T47D (cell line): ENCODE results near the gene GPR26.

Experiments used
- DNase-seq, 2 experiments: peaks; one replicate each; pipeline versions ENCODE4 v3.0.0 to v3.0.0-alpha.2; 2011 to 2012; ENCODE audit warnings: low read depth in 1 of 2, low spot score in 1 of 2
- JUND ChIP-seq: IDR thresholded peaks from 2 replicates; pipeline ENCODE4 v1.6.1; 2012; ENCODE audit warnings: low read depth
- in situ Hi-C: cut with HindIII; loops from 2 replicates; pipeline ENCODE4 v1.10.0; 2016; ENCODE audit warnings: low sequenced_read_pairs, low pct_unique_long_range_greater_than_20kb

Gene GPR26

GRCh38 chr10:123689880-123690279 is 23.7 kb downstream of the GPR26 start:
- in situ Hi-C loops, result no loop called here
- no peak for TF ChIP-seq JUND
- no peak for DNase-seq

DNA sequence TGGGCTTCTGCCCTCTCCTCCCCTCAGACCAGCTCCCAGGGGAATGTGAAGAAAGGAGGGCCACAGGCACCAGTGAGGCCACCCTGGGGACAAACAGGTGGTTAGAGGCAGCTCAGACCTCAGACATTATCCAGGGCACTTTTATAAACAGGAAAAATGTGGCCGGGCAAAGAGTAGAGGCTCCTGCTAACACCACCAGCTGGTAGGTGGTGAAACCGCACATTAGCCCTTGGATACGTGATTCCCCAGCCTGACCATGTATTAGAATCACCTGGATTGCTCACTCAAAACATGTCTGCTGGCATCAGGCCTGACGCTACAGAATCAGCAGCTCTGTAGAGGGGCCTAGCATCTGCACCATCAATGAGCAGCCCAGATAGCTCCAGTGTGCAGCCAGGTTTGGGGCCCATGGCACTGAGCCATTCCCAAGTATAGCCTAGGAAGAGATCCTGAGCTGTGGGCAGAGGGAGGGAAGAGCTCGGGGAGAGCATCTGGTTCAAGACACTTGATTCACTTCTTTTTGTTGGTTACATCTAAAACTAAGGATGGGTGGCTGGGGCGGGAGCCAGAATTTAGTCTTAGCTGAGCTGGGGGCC is 37.1 kb downstream of the GPR26 start:
- peak in 1 of 2 experiments; percentile 23 for DNase-seq
- TF ChIP-seq JUND, result no peak
- in situ Hi-C loops, result no loop called here

GRCh38 chr10:123704076-123704475 is 37.9 kb downstream of the GPR26 start:
- no peak for TF ChIP-seq JUND
- in situ Hi-C loops, result no loop called here
- no peak for DNase-seq

- TF ChIP-seq JUND, result no peak
- in situ Hi-C loops, result no loop called here
- no peak for DNase-seq
Measured at GRCh38 chr10:123704812-123705211, 38.7 kb downstream of the GPR26 start.

- DNase-seq, result no peak
- in situ Hi-C loops, result no loop called here
- no peak for TF ChIP-seq JUND
Measured at GRCh38 chr10:123706236-123706635, 40.1 kb downstream of the GPR26 start.

DNA sequence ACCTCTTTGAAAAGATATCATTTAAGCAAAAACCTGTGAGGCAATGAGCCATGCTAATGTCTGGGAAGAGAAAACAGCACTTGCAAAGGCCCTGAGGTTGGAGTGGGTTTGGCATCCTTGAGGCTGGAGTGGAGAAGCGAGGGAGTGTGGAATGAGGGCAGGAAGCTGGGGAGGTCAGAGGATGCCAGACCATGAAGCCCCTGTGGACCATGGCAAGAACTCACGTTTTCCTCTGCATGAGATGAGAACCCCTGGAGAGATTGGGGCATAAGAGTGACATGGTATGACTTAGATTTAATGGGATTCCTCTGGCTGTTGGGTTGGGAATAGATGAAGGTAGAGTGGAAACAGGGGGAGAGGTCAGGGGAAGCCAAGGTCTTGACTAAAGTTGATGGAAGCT is 49.4 kb downstream of the GPR26 start:
- DNase-seq, result no peak
- TF ChIP-seq JUND, result no peak
- in situ Hi-C loops, result no loop called here

DNA sequence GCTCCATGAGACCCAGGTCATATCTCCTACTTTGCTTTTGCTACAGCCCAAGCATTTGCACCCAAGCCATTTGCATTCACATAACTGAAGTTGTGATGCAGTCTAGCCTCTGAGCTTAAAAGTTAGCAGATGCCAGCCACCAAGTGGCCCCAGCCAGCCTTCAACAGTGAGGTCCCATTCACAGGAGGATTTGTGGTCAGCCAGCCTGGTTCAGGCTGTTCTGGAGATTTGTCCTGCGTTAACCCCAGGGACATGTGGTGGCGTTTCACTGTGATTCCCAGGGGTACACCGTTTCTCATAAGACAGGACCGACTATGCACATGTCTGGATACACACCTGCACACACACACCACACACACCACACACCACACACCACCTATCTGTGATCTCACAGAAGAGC is 51.2 kb downstream of the GPR26 start:
- in situ Hi-C loops, result no loop called here
- no peak for TF ChIP-seq JUND
- DNase-seq, result no peak

DNA sequence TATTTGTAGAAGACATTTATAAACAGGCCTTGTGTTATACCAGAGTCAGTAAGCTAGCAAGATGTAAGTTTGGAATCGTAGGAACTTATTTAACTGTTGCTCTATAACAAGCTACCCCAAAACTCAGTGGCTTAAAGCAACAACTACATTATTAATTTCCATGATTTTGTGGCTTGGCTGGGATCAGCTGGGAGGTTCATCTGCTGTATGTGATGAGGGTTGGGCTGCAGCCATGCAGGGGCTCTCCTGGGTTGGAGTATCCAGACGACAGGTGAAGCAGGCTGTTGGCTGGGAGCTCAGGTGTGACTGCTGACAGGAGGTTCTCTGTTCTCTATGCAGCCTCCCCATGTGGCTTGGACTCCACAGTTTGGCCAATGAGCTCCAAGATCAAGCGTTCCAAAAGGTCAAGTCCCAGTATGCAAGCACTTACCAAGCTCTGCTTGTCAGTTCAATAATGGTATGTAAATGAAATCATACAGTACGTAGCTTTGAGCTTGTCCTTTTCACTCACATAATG is 52.4 kb downstream of the GPR26 start:
- in situ Hi-C loops, result no loop called here
- no peak for TF ChIP-seq JUND
- no peak for DNase-seq

DNA sequence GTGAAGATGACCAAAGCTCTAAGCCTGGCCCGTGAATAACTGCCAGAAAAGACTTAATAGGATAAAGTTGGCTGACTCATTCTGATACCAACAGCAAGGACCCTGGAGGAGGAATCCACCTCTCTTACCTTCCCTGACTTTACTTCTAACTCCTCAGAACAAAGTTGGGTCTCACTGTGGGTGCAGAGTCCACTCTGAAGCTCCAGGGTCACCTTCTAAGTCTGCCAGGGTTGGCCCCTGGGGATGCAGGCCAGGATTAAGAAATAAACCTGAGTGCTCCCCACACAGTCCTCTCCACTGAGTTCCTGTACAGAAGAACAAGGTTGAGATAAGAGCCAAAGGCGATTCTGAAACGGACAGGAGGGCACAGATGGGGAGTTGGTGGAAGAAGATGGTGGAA is 54.4 kb downstream of the GPR26 start:
- in situ Hi-C loops, result no loop called here
- DNase-seq, result no peak
- no peak for TF ChIP-seq JUND

- DNase-seq, result no peak
- in situ Hi-C loops, result no loop called here
- TF ChIP-seq JUND, result no peak
Measured at GRCh38 chr10:123721441-123722049, 55.4 kb downstream of the GPR26 start.

GRCh38 chr10:123722351-123722750 is 56.2 kb downstream of the GPR26 start:
- DNase-seq, result no peak
- TF ChIP-seq JUND, result no peak
- in situ Hi-C loops, result no loop called here

GRCh38 chr10:123724747-123725146 is 58.6 kb downstream of the GPR26 start:
- in situ Hi-C loops, result no loop called here
- DNase-seq, result no peak
- no peak for TF ChIP-seq JUND

DNA sequence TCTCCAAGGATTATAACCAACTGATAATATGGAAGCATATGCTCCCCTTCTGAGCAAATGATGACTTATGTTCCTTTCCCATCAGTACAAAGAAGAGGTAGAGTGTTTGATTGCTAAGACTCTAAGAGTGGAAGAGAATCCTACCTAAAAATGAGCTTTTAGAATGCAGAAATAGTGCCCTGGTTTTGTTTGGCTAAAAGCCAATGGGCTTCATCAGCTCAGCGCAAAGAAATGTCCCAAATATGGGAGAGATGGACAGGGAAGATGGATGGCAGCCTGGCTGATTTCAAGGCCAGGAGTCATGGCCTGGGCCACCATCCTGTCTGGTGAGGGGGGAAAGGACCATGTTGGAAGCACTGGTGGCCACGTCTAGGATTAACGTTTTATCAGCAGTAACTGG is 60.2 kb downstream of the GPR26 start:
- no peak for TF ChIP-seq JUND
- in situ Hi-C loops, result no loop called here
- no peak for DNase-seq

DNA sequence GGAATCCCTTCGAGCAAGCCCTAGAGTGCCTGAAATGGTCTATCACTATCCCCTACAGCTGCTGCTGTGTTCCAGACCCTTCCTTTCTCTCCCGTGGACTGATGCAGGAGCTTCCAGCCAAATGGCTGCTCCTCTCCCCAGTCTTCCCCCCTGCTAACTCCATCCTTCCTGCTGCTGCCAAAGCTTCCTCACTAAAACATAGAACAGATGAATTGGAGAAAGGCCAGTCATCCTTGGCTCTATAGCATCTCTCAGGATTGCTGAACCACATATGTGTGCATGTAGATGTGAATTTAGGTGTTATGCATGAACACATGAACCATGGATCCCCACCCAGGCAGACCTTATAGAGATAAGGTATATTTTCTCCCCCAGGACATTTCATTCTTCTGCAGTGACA is 60.7 kb downstream of the GPR26 start:
- no peak for TF ChIP-seq JUND
- in situ Hi-C loops, result no loop called here
- no peak for DNase-seq
